Left lobe of liver (tissue), 2 donors: Measurements from ENCODE around the gene SLC13A3. TPM values are rescaled to one million over a fixed set of nuclear protein-coding genes. Genes with fewer than 3 reads are reported as not detected.

Experiments used
- ATAC-seq: fragments of 200-7000 bp; cut with Tn5 transposase; one replicate; pipeline ENCODE4 v1.9.1; 2020; ENCODE audit warnings: mild to moderate bottlenecking, moderate library complexity
- DNase-seq: peaks from one replicate; pipeline ENCODE4 v3.0.0-alpha.2; 2020; ENCODE audit warnings: low spot score
- total RNA-seq: library from RNA; stranded (reverse); gene quantifications from one replicate; pipeline ENCODE4 v1.2.1, GENCODE V29; 2021
- donor health status: DM: no; HTN: no; CAD: no; lungs with moderate emphysema.
- donor health status: DM: no; HTN: yes; CAD: no.

The SLC13A3 gene
- total RNA-seq, 1 donor from 2014 or later = 7.1 TPM

DNA sequence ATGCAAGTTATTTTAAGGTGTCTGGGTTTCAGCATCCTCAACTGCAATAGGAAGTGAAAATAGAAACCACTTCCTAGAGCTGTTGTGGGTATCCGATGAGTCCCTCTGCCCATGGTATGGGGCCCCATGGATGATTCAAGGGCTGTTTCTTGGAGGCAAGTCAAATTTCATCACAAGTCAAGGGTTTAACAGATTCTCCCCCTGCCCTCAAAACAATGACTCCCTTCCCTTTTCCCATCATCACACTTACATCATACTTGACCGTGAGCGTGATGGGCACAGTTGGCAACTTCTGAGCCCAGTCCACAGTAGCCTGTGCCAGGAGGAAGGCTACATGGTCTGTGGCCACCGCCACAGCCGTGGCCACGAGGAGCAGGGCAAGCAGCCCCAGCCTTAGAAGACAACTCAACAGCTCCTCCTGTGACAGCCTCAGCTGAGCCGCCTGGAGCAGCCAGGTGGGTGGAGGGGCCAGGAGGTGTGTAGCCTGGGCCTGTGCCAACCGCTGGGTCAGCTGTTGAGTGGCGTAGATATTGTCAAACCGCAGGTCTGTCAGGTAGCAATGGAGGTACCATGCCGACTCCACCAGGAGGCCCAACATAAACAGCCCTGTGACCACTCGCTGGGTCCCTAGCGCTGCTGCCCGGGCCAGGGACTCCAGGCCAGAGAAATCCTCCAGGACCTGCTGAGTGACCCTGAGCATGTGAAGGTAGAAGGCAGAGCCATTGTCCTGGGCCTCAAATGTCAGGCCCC, 106.0 kb downstream of the SLC13A3 start:
- ATAC-seq (no peak), DNase-seq (no peak)

DNA sequence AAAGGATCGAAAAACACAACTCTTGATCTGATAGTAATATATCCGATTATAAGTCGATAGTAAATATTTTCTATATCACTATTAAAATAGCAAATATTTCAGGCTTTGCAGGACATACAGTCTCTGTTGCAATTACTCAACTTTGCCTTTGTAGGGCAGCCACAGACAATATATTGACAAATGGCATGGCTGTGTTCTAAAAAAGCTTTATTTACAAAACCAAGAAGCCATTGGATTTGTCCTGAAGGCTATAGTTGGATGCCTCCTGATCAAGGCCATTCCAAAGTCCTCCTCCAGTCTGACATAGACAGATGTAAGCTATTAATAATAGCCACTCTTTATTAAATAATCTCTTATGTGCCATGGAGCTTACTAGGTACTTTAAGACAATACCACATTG, 106.7 kb downstream of the SLC13A3 start:
- ATAC-seq (peak; percentile 34), DNase-seq (no peak)

DNA sequence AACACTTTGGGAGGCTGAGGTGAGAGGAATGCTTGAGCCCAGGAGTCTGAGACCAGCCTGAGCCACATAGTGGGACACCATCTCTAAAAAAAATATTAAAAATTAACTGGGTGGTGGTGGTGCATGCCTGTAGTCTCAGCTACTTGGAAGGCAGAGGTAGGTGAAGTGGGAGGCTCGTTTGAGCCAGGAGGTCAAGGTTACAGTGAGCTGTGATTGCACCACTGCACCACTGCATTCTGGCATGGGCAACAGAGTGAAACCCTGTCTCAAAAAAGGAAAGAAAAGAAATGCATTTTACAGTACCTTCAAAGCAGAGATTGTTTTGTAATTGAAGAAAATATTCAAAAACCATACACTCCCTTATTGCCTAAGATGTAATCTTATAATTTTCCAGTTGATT, 107.3 kb downstream of the SLC13A3 start:
- ATAC-seq = peak; percentile 24
- no peak for DNase-seq

DNA sequence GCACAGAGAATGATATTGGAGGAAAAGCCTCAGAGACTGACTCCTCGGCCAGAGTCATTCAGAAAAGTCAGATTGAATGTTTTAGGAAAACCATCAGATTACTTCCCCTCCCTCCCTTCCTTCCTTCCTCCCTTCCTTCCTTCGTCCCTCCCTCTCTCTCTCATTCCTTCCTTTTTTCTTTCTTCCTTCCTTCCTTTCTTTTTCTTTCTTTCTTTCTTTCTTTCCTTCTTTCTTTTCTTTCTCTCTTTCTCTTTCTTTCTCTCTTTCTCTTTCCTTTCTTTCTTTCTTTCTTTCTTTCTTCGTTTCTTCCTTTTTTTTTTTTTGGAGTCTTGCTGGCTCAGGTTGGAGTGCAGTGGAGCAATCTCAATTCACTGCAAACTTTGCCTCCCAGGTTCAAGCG, 108.2 kb downstream of the SLC13A3 start:
- no peak for ATAC-seq

DNA sequence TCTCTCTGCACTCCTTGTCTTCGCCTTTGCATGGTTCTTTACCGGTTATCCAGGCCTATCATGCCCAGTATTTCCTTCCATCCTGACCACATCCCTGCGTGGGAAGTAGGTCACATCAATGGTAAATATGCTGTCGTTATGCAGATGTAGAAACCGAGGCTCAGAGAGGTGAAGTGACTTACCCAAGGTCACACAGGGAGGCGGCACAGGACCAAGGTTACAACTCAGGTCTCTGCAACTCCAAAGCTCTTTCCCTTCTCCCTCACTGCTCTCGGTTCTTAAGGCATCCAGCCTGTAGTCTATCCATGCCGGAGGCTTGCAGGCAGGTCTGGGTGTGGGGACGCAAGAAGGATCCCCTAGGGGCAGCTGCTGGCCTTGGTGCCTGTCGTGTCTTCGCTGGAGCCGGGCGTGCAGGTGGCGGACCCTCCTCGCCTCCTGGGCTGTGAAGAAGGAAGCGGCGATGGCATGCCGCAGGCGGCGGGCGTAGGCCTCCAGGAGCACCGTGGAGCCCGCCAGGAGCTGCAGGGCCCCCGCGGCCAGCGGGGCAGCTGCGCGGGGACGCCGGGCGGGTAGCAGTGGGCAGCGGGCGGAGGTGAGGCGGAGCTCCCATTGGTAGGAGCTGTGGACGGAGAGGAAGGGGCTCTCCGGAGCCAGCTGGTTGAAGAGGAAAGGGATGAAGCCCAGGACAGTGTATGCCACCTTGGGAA, 109.9 kb downstream of the SLC13A3 start:
- ATAC-seq = no peak
- no peak for DNase-seq

More for the DNA sequence above, 108.2 kb downstream of the SLC13A3 start:
- DNase-seq = no peak

DNA sequence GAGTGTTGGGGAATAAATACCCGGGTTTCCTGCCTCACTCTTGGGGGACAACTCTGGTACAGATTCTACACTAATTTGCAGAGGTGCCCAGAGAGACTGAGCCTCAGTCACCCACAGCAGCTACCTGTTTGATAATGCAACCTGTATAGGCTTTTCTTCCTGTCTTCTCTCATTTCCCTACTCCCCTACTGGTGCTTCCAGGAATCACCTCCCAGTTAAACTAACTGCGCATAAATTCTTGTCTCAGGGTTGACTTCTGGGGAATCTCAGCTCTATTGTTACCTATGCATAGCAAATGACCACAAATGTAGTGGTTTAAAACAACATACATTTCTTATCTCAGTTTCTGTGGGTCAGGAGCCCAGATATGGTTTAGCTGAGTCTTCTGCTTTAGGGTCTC, 112.1 kb downstream of the SLC13A3 start:
- DNase-seq (no peak), ATAC-seq (no peak)

DNA sequence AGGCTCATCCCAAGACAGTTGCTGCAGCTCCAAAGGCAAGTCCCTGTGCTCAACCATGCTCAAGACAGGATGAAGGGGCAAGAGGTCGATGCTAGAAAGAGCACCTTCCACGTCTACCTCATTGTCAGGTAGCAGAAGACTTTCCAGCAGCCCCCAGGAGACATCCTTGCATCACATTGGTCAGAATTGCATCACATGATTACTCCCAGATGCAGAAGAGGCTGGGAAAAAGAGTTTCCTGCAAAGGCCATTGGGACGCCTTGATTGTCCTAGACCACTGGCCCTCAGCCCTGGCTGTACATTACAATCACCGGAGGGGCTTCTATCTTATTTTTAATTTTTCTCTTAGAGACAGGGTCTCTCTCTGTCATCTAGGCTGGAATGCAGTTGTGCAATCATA, 120.6 kb downstream of the SLC13A3 start:
- DNase-seq (no peak), ATAC-seq (no peak)

DNA sequence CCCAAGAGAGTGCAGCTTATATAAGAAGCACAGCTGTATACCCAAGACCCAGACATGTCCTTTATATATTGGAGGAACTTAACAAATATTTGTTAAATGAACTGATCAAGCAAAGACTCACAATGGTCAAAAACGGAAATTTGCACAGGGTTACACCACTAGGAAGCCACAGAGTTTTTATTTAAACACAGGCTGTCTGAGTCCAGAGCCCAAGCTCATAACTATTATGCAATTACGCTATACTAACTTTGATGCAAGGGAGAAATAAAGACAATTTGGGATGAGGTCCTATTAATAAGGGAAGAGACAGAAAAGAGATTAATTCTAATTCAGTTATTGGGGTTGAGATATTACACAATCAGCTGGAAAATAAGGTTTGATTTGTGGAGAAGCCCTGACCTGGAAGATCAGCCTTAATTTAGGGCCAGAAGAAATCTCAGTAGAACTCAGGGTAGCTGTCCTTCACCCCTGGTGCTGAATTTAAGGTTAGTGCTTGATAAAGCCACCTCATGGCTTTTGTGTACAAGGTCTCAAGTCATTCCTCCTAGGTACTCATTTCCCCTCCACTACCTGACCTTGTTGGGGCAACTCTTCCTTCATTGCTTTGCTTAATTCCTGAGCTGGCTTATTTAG, 127.4 kb downstream of the SLC13A3 start:
- ATAC-seq = no peak
- DNase-seq = no peak

DNA sequence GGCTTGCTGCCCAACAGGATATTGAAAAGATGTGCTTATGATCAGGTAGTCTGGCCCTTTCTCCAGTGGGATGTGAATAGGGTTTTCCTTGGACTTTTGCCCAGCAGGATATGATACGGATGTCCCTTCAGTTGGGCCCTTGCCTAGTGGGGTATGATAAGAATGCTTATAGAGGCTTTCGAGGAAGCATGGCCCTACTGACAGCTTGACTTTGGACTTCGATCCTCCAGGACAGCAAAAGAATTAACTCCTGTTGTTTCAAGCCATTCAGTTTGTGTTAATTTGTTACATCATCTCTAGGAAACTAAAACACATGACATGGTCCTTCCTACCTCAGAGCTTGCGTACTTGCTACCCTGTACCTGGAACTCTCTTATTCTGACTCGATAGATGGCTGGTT, 128.2 kb downstream of the SLC13A3 start:
- DNase-seq = no peak

DNA sequence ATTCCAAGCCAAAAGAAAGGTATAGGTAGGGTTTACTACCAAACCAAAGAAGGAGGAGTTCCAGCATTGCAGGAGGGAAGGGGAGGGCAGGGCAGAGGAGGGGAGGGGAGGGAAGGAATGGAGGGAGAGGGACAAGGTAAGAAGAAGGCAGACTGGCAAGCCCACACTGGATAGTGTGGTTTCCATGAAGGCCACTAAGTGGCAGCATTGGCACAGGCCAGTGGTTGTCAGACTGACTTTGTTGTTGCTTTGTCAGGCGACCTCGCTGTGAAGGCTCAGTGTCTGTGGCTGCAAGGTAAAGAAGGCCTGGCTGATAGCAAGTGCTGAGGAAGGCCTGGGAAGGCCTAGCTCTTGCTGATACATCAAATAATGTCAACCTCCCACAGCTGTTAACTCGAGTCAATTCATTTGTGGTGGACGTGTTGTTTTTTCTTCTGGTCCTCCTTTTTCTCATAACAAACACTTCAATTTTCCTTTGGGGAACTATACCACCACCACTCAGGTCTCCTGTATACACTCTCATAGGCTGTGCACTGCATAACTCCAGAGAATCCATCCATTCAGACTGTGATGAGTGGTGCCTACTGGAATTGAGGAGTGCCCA, 130.2 kb downstream of the SLC13A3 start:
- DNase-seq (peak; percentile 54), ATAC-seq (peak; percentile 97)

More for the DNA sequence above, 128.2 kb downstream of the SLC13A3 start:
- no peak for ATAC-seq

DNA sequence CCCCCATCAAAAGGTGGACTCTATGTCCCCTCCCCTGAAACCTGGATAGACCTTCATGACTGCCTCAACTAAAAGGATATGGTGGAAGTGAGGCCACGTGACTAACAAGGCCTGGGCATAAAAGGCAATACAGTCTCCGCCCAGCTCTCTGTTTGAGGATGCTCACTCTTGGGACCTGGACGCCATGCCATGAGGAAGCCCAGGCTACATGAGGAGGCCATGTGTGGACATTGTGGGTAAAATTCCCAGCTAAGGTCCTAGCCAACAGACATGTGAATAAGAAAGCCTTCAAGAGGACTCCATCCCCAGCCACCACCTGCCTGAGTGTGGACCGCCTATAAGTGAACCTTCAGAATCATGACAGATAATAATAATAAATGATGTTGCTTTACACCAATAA, 130.7 kb downstream of the SLC13A3 start:
- no peak for ATAC-seq
- DNase-seq = no peak

DNA sequence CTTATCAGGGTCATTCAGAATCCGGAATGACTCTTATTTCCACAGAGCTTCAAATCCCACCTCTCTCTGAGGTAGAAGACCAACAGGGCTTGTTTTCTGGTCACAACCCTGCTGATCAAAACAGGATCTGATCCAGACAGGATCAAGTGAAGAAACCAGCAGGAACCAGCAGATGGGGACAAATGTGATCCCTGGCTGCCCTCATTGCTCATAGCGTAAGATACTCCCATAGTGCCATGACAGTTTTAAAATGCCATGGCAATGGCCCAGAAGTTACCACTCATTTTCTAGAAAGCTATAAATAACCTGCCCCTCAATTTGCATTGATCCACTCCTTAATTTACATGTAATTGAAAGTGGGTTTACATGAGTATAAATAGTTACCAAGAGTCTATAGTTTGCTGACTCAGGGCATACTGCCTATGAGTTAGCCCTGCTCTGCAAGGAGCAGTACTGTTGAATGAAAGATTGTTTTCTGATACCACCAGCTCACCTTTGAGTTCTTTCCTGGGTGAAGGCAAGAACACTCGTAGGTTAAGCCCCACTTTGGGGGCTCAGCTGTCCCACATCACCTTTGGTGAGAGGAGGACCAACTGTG, 131.7 kb downstream of the SLC13A3 start:
- no peak for DNase-seq

DNA sequence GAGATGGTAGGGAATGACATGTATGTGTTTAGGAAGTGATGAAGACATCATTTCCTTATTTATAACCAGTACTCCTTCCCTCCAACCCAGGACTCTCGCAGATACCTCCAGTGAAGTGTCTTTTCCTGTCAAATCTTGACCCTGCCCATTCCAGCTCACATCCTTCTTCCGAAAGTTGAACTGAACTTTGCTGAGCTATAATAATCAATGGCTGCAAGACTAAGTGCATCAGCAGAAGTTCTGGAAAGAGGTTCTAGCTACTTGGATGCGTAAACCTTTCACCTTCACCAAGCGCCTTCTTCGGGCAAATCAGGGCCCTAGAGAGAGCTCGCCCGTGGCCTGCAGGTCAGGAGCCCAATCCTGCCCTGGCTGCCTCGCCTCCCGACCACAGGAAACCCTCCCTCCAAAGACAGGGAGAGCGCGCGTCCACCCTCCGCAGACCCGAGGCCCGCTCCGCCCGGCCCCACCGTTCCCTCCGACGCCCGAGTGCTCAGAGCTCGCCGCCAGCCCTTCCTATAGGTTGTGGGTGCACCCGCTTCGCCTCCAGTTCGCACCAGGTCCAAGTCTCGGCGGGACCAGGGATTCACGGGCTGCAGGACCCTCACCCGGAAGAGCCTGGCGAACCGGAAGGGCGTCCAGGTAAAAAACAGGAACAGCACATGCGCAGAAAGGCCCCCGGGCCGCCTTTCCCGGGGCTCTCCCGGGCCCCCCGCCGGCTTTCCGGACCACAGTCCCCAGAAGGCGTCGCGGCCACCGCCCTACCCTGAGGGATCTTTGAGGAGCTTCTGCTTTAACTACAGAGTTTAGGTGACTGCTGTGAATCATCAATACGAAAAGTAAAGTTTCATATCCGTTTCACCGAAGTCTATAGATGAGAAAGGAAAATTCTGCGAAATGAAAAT, 138.1 kb downstream of the SLC13A3 start, which contains the start of gene ZNF334:
Gene ZNF334 (minus strand): TSS at position 617 of the 902 bp plus-strand sequence. CDS start 1,457 bp downstream, outside the sequence.
- DNase-seq = peak; percentile 77
- ATAC-seq = peak; percentile 97

More for the DNA sequence above, 131.7 kb downstream of the SLC13A3 start:
- no peak for ATAC-seq

DNA sequence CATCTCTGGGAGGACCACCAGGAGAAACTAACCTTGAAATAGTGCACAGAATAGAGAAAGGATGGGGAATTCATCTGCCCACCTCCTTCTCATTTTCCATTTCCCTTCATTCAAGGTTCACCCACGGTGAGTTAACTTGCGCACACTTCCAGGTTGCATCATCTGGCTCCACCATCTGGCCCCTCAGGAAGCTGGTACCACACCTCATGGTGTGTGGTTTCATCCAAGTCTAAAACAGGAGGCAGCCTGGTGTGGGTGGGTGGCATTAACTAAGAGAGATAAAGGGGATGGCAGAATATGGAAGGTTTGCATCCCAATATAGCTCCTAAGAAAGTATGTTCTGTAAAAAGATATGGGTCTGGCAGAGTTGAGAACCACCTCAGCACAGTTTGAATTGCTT, 141.7 kb downstream of the SLC13A3 start:
- no peak for DNase-seq
- no peak for ATAC-seq

Other genes with a start within 250 kb of the SLC13A3 start
- 16.4 TPM for gene ELMO2, start 244.8 kb downstream of the SLC13A3 start, total RNA-seq
- gene ZNF334, start 137.9 kb downstream of the SLC13A3 start, total RNA-seq = 1.9 TPM
- not detected for gene OCSTAMP, start 100.8 kb downstream of the SLC13A3 start, total RNA-seq
- 3.2 TPM for gene TP53RK, start 38.0 kb upstream of the SLC13A3 start, total RNA-seq
- gene SLC2A10, start 58.2 kb upstream of the SLC13A3 start, total RNA-seq = 44.8 TPM
- 1.6 TPM for gene EYA2, start 243.4 kb upstream of the SLC13A3 start, total RNA-seq